GM11168 (cell line): Measurements from ENCODE around the gene SLC25A17.
"Not testable (repeated sequence)": the region's sequence is repeated elsewhere in the genome, so short reads cannot be mapped to it uniquely, and the experiment has no call there.

Source experiments
- in situ Hi-C: fragments of 300-500 bp; cut with MboI; formaldehyde crosslinking; loops from one replicate; pipeline ENCODE4 v1.12.0; 2022; ENCODE audit warnings: low sequenced_read_pairs; ENCODE audit not compliant: unreplicated experiment

The SLC25A17 gene, protein sequence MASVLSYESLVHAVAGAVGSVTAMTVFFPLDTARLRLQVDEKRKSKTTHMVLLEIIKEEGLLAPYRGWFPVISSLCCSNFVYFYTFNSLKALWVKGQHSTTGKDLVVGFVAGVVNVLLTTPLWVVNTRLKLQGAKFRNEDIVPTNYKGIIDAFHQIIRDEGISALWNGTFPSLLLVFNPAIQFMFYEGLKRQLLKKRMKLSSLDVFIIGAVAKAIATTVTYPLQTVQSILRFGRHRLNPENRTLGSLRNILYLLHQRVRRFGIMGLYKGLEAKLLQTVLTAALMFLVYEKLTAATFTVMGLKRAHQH

DNA sequence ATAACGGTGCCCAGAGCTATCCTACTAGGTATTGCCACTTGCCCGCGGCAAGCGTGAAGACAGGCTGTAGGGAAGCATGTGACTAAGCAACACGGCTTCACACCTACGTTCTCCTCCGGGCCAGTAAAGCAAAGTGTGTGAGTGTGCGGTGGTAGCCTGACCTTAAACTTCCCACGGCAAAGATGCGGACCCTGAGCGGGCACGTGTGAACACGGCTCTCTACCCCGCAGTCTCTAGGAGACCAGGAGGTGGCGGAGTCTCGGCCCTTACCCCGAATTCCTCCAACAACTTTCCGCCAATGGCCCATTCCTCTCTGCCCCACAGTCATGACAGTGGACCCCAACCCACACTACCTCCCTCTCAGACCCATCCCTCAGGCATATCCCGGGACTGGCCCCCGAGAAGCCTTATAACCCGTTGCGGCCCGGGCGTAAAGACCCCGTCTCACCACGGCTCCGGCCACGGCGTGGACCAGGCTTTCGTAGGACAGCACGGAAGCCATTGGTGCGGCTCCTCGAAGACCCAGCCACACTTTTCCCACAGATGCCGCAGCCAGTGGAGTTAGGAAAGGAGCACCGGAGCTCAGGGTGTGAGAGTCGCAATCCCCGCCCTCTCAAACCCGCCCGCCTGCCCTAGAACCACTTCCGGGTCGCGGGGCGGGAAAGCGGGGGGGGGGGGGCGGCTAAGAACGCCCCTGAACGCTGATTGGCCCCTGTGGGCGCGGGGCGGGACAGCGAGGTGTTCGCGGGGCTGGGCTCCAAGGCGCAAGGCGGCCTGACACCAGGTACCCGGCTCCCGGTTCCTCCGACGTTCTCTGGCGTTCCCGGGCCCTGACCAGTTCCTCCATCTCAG, at the start of gene SLC25A17:
TSS of gene SLC25A17 (minus strand) at position 600 of the 852 bp plus-strand sequence. CDS start at position 502, 98 bp downstream.
- in situ Hi-C loops: no loop called here

GRCh38 chr22:40868379-40868778, 49.2 kb upstream of the SLC25A17 start:
- in situ Hi-C loops: not testable (repeated sequence)

DNA sequence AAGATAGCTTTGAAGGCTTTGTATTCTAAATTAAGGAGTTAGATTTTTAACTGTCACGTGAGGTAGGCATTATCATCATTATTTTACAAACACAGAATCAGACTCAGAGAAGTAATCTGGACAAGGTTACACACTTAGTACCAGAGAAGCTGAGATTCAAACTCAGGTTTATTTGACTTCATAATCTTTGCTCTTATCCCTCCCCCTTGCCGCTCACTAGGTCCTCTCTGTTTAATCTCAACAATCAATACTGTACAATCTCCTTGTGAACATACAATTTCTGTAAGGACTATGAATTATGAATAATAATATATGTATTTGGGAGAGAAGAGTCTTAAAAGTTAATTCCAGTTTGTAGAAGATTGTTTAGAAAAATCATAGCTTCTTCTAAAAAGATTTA, 48.0 kb upstream of the SLC25A17 start:
- in situ Hi-C loops: no loop called here

- in situ Hi-C loops: no loop called here
These were observed 43.4 kb upstream of the SLC25A17 start for GRCh38 chr22:40862537-40862936.

GRCh38 chr22:40862013-40862412, 42.9 kb upstream of the SLC25A17 start, which contains the start of gene DNAJB7:
TSS of gene DNAJB7 (minus strand) at chr22:40862113. CDS start at chr22:40861994, 119 bp downstream.
- in situ Hi-C loops: no loop called here

DNA sequence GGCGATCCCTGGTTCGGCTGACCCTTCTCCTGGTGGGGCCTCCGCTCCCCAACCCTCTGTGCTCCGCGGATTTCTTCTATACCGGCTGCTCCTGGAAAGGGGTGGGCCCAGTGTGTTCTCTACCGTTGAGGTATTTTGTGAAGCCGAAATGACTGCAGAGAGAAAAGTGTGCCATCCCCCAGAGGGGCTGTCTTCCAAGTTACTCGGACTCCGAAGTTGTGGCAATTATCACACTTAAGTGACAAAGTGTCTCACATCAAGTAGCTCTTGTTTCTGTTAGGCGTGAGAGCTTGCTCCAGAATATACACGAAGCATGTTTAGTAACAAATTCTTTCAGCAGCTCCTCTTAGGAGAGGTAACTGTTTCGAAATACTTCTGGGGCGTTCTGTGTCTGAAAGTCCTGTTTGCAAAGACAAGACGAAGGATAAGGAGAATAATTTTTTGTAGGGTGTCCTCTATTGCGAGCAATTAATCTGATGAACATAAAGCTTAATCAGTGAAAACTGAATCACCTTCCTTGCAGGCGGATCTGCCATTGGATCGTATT, 38.2 kb upstream of the SLC25A17 start:
- in situ Hi-C loops: no loop called here

GRCh38 chr22:40856513-40857308, 37.6 kb upstream of the SLC25A17 start, which contains the start of the genes ST13 and XPNPEP3:
TSS of gene ST13 (minus strand) at chr22:40856639. CDS start at chr22:40856540, 99 bp downstream.
TSS of gene XPNPEP3 (plus strand) at chr22:40857148. CDS start at chr22:40857182, 34 bp downstream.
- in situ Hi-C loops: no loop called here

GRCh38 chr22:40855979-40856512, 36.9 kb upstream of the SLC25A17 start:
- in situ Hi-C loops: no loop called here

GRCh38 chr22:40855071-40855978, 36.2 kb upstream of the SLC25A17 start:
- in situ Hi-C loops: no loop called here

GRCh38 chr22:40853961-40854360, 34.8 kb upstream of the SLC25A17 start:
- in situ Hi-C loops: no loop called here

- in situ Hi-C loops: no loop called here
These were observed 34.2 kb upstream of the SLC25A17 start for GRCh38 chr22:40853333-40853732.

DNA sequence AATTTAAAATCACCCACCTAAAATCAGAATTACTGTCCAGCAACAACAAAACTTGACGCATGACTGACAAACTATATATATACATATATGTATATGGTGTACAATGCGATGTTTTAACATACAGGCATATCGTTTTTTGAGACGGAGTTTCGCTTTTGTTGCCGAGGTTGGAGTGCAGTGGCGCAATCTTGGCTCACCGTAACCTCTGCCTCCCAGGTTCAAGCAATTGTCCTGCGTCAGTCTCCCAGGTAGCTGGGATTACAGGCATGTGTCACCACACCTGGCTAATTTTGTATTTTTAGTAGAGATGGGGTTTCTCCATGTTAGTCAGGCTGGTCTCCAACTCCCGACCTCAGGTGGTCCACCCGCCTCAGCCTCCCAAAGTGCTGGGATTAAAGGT, 26.7 kb upstream of the SLC25A17 start:
- in situ Hi-C loops: not testable (repeated sequence)

DNA sequence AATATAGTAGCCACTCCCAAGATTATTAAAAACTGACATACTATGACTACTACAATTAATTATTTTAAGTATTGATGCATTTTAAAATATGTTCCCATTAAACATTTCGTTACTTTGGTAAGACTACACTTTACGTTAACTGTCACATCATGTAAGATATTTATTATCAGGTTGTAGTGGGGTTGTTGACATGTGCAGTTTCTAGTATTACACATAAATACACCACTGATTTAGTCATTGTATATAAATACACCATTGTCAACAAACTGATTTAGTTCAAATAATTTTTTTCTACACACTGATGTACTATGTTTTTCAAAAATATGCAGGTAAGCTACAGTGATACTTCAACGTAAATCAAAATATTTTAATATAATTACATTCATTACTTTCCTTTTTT, 25.8 kb upstream of the SLC25A17 start:
- in situ Hi-C loops: no loop called here

DNA sequence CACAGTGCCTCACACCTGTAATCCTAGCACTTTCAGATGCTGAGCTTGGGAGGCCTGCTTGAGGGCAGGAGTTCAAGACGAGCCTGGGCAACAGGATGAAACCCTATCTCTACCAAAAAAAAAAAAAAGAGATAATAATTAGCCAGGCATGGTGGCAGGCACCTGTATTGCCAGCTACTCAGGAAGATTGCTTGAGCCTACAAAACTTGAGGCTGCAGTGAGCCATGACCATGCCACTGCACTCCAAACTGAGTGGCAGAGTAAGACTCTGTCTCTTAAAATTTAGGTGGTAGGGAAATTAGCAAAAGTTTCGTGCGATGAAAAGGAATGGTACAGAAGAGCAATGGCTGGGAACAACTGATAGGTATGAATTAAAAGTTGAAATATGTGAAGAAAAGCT, 19.3 kb upstream of the SLC25A17 start:
- in situ Hi-C loops: loop anchor here (5.0 kb wide), 1 partner anchor 51 kb away; no protein-coding TSS in a partner anchor

- in situ Hi-C loops: loop anchor here (5.0 kb wide), 1 partner anchor 47 kb away; no protein-coding TSS in a partner anchor
These were observed 15.5 kb upstream of the SLC25A17 start for GRCh38 chr22:40834619-40835018.

DNA sequence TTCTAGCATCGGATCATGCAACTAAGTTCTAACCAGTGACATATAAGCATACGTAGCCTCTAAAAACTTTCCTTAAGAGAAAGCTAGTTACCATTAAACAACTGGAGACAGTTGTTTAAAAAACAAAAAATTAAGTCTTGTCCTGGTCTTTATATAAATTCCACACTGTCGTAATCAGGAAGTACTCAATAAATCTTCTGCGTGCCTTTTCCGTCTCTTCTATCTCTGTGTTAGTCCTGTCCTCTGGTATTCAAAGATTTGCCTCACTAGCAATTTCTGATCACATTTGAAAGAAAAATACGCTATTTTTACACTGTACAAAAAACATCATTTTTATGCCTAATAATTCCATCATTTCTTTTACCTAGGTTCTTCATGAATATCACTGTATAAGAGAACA, 10.0 kb upstream of the SLC25A17 start:
- in situ Hi-C loops: no loop called here

DNA sequence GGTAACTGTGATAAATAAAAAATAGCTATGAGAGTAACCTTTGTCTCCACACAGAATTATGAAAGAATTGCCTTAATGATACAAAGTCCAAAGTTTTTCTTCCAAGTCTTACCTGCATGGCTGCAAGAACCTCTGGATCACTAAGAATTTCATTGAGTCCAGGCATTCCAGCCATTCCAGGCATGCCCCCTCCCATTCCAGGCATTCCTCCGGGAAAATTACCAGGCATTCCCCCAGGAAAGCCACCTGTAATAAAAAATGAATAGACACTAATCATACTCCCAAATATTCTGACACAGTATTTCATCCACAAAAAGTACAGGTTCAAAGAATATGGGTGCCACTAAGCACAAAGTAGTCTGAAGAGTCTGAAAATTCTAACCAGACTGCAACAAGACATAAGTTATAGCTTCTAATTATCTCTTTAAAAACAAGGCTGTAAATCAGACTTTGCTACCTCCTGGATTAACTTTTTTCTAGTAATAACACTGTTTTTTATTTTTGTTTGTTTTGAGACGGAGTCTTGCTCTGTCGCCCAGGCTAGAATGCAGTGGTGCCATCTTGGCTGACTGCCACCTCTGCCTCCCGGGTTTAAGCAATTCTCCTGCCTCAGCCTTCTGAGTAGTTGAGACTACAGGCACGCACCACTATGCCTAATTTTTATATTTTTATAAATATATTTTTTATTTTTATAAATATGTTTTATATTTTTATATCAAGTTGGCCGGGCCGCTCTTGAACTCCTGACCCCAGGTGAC, 8.0 kb upstream of the SLC25A17 start:
- in situ Hi-C loops: no loop called here

DNA sequence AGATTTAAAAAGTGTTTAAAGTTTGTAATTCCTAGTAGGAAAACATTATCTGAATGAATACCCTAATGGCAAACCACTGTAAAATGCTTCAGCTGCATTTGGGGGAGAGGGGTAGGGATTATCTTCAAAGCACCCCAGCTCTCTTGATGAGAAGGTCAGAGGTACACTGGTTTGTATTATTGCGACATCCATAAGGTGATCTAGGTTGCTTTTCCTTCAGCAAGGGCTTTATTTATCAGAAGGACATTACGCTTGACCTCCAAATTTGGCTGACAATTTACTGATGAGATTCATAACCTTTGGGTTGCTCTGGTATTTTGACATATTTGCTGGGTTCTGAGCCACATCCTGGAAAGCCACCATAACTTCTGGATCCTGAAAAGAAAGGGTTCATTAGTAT, 7.1 kb upstream of the SLC25A17 start:
- in situ Hi-C loops: not testable (repeated sequence)
